HepG2 (cell line): Measurements from ENCODE around the gene PODN. TPM values are rescaled to one million over a fixed set of nuclear protein-coding genes. Genes with fewer than 3 reads are reported as not detected.

Source experiments
- ETV6 ChIP-seq: sonication (generic); formaldehyde crosslinking; conservative IDR thresholded peaks from 2 replicates; pipeline ENCODE4 v1.4.0; 2020; ENCODE audit warnings: missing genetic modification reagents
- HNF1B ChIP-seq: sonication (generic); formaldehyde crosslinking; IDR thresholded peaks from 2 replicates; pipeline ENCODE4 v1.5.1; 2020; ENCODE audit warnings: mild to moderate bottlenecking, moderate library complexity, missing genetic modification reagents
- HNF4G ChIP-seq, 2 experiments: sonication (generic) in 1 of 2; formaldehyde crosslinking in 1 of 2; IDR thresholded peaks; 2 replicates each; pipeline versions ENCODE4 v1.4.0 to v1.6.1; 2011 to 2020; ENCODE audit warnings: borderline replicate concordance in 2 of 2, low read depth in 2 of 2, mild to moderate bottlenecking in 2 of 2, low read length in 1 of 2, missing genetic modification reagents in 1 of 2, moderate library complexity in 1 of 2
- PAXIP1 ChIP-seq: sonication (generic); formaldehyde crosslinking; conservative IDR thresholded peaks from 2 replicates; pipeline ENCODE4 v1.4.0; 2020; ENCODE audit warnings: mild to moderate bottlenecking, missing genetic modification reagents, moderate library complexity
- RCOR2 ChIP-seq: IDR thresholded peaks from 2 replicates; pipeline ENCODE4 v1.6.1; 2016; ENCODE audit warnings: missing biosample characterization, missing genetic modification reagents
- STAG1 ChIP-seq: sonication (generic); formaldehyde crosslinking; IDR thresholded peaks from 2 replicates; pipeline ENCODE4 v1.4.0; 2020; ENCODE audit warnings: missing genetic modification reagents
- TP53 ChIP-seq: sonication (generic); formaldehyde crosslinking; conservative IDR thresholded peaks from 2 replicates; pipeline ENCODE4 v1.4.0; 2020; ENCODE audit warnings: missing genetic modification reagents
- ZFX ChIP-seq: sonication (generic); formaldehyde crosslinking; IDR thresholded peaks from 2 replicates; pipeline ENCODE4 v1.4.0; 2020; ENCODE audit warnings: mild to moderate bottlenecking, low read depth, missing genetic modification reagents, moderate library complexity
- ZNF256 ChIP-seq: sonication (generic); formaldehyde crosslinking; conservative IDR thresholded peaks from 2 replicates; pipeline ENCODE4 v1.4.0; 2020; ENCODE audit warnings: missing genetic modification reagents
- ZNF280D ChIP-seq: sonication (generic); formaldehyde crosslinking; IDR thresholded peaks from 2 replicates; pipeline ENCODE4 v1.5.1; 2020; ENCODE audit warnings: mild to moderate bottlenecking, missing genetic modification reagents
- ZNF383 ChIP-seq: sonication (generic); formaldehyde crosslinking; IDR thresholded peaks from 2 replicates; pipeline ENCODE4 v1.4.0; 2020; ENCODE audit warnings: missing genetic modification reagents, mild to moderate bottlenecking, borderline replicate concordance
- ZSCAN31 ChIP-seq: sonication (generic); formaldehyde crosslinking; IDR thresholded peaks from 2 replicates; pipeline ENCODE4 v1.5.0; 2020; ENCODE audit warnings: low read depth, mild to moderate bottlenecking, missing genetic modification reagents
- polyA plus RNA-seq, 8 experiments: library from polyadenylated mRNA; depleted of rRNA in 3 of 8; stranded (reverse) in 7 of 8; unstranded in 1 of 8; fragments of >200 nt; fragmentation: Illumina TruSeq in 4 of 8; extraction: Trizol in 4 of 8; gene quantifications; 2 replicates each; pipeline versions ENCODE4 v1.2.1 to v1.2.3, GENCODE V29; 2011 to 2016; ENCODE audit warnings: low read depth in 4 of 8, missing spikeins in 1 of 8, mixed read lengths in 1 of 8; ENCODE audit not compliant: insufficient read depth in 1 of 8
- total RNA-seq, 5 experiments: library from RNA; depleted of rRNA; stranded (reverse); fragments of >200 nt; fragmentation: Illumina TruSeq; extraction: Trizol; gene quantifications; 2 replicates each; pipeline ENCODE4 v1.2.3, GENCODE V29; 2016; ENCODE audit warnings: low read depth in 1 of 5
- TF ChIP-seq, protein P1 (sequence below): sonication (generic); formaldehyde crosslinking; IDR thresholded peaks from 2 replicates; pipeline ENCODE4 v1.4.0; 2020; ENCODE audit warnings: missing genetic modification reagents, borderline replicate concordance
- TF ChIP-seq, protein P2 (sequence below): sonication (generic); formaldehyde crosslinking; IDR thresholded peaks from 2 replicates; pipeline ENCODE4 v1.4.0; 2020; ENCODE audit warnings: mild to moderate bottlenecking, missing genetic modification reagents

Gene PODN
- total and polyA plus RNA-seq, 2 of the 13 experiments (the other 11 are each of a cell fraction or from before 2014, with no cell fraction given), result 0.13 TPM; not detected in 1

- TF ChIP-seq ZNF280D (no peak), PAXIP1 (CRISPR knock-in tag) (0 out of 2 replicates have a peak, but pooled peaks have one; percentile 14), ZNF383 (CRISPR knock-in tag) (no peak), HNF1B (CRISPR knock-in tag) (peak; percentile 65), TP53 (CRISPR knock-in tag) (no peak), ETV6 (CRISPR knock-in tag) (no peak), ZFX (CRISPR knock-in tag) (peak; percentile 51; the same call in 1 of the 2 replicates), ZSCAN31 (CRISPR knock-in tag) (no peak), RCOR2 (CRISPR knock-in tag) (peak; percentile 29; the same call in 1 of the 2 replicates), HNF4G (IDR thresholded peaks at IDR 0.05; ENCODE audit: borderline replicate concordance, low read depth, low read length) (no peak), HNF4G (CRISPR knock-in tag; IDR thresholded peaks at IDR 0.05; ENCODE audit: borderline replicate concordance, low read depth) (peak; percentile 6; the same call in 1 of the 2 replicates), STAG1 (CRISPR knock-in tag) (peak; percentile 23; the same call in 1 of the 2 replicates), ZNF256 (CRISPR knock-in tag) (no peak)
- TF ChIP-seq, protein P1, sequence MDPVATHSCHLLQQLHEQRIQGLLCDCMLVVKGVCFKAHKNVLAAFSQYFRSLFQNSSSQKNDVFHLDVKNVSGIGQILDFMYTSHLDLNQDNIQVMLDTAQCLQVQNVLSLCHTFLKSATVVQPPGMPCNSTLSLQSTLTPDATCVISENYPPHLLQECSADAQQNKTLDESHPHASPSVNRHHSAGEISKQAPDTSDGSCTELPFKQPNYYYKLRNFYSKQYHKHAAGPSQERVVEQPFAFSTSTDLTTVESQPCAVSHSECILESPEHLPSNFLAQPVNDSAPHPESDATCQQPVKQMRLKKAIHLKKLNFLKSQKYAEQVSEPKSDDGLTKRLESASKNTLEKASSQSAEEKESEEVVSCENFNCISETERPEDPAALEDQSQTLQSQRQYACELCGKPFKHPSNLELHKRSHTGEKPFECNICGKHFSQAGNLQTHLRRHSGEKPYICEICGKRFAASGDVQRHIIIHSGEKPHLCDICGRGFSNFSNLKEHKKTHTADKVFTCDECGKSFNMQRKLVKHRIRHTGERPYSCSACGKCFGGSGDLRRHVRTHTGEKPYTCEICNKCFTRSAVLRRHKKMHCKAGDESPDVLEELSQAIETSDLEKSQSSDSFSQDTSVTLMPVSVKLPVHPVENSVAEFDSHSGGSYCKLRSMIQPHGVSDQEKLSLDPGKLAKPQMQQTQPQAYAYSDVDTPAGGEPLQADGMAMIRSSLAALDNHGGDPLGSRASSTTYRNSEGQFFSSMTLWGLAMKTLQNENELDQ (CRISPR knock-in tag), result no peak
- TF ChIP-seq, protein P2, sequence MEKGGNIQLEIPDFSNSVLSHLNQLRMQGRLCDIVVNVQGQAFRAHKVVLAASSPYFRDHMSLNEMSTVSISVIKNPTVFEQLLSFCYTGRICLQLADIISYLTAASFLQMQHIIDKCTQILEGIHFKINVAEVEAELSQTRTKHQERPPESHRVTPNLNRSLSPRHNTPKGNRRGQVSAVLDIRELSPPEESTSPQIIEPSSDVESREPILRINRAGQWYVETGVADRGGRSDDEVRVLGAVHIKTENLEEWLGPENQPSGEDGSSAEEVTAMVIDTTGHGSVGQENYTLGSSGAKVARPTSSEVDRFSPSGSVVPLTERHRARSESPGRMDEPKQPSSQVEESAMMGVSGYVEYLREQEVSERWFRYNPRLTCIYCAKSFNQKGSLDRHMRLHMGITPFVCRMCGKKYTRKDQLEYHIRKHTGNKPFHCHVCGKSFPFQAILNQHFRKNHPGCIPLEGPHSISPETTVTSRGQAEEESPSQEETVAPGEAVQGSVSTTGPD (CRISPR knock-in tag), result peak; percentile 32; the same call in 1 of the 2 replicates
Measured at GRCh38 chr1:53087332-53088285, 25.6 kb downstream of the PODN start (continued).
